Uterus (tissue), 2 donors: ENCODE data around the gene SPSB3.

Experiments used
- CTCF ChIP-seq, 4 experiments: fragments of 200-600 bp in 2 of 4; fragments of 450-650 bp in 2 of 4; sonication (generic) in 2 of 4; IDR thresholded peaks; one replicate each; pipeline ENCODE4 v1.5.1; 2016 to 2019; ENCODE audit warnings: antibody characterized with exemption in 4 of 4, mild to moderate bottlenecking in 2 of 4, moderate library complexity in 1 of 4
- POLR2A ChIP-seq, 2 donors: fragments of 450-650 bp; IDR thresholded peaks; one replicate each; pipeline ENCODE4 v1.6.1; 2016; ENCODE audit warnings: antibody characterized with exemption in 2 of 2, mild to moderate bottlenecking in 1 of 2, moderate library complexity in 1 of 2

- no peak for TF ChIP-seq CTCF (IDR thresholded peaks at IDR 0.05)
- TF ChIP-seq POLR2A (IDR thresholded peaks at IDR 0.05) = no peak
Measured at GRCh38 chr16:1734123-1734522, 48.2 kb downstream of the SPSB3 start.
